ENCODE measurements around the gene CSRNP3. TPM values are rescaled to one million over a fixed set of nuclear protein-coding genes. Genes with fewer than 3 reads are reported as not detected.

The CSRNP3 gene
- polyA plus RNA-seq, 1 donor (not counting 4 experiments of a cell fraction or from before 2014, with no cell fraction given): 0.87 TPM

- H2AFZ ChIP-seq (ENCODE audit: control insufficient read depth, low read length): no peak overlapping the region
- H3K9me1 ChIP-seq (ENCODE audit: control insufficient read depth, extremely low read depth, insufficient read depth, low read length): no peaks in the 10 kb centered on the region
- no peaks in the 10 kb centered on the region for H3K9me3 ChIP-seq (ENCODE audit: control insufficient read depth, low read depth, low read length)
- no peaks in the 10 kb centered on the region for H3K79me2 ChIP-seq (ENCODE audit: control insufficient read depth, insufficient read depth, low read length)
- no peak overlapping the region for H3K4me3 ChIP-seq (ENCODE audit: control insufficient read depth in 2 of 3, extremely low read depth in 1 of 3, insufficient read depth in 2 of 3, low read depth in 1 of 3, low read length in 3 of 3)
- H3K4me1 ChIP-seq (ENCODE audit: control insufficient read depth, extremely low read depth, insufficient read depth, low read length): no peaks in the 10 kb centered on the region
- H3K36me3 ChIP-seq (ENCODE audit: control insufficient read depth in 2 of 2, extremely low read depth in 1 of 2, insufficient read depth in 2 of 2, low read length in 2 of 2): no peaks in the 10 kb centered on the region
- H3K9ac ChIP-seq (ENCODE audit: control insufficient read depth, extremely low read depth, insufficient read depth, low read length): no peak overlapping the region
- no peak overlapping the region for H3K27ac ChIP-seq (ENCODE audit: control insufficient read depth, insufficient read depth, low read length)
- FAIRE-seq: no peak
- no peaks in the 10 kb centered on the region for H3K27me3 ChIP-seq (ENCODE audit: control insufficient read depth, extremely low read depth, insufficient read depth, low read length)
- H4K20me1 ChIP-seq (ENCODE audit: control insufficient read depth, extremely low read depth, insufficient read depth, low read length): no peaks in the 10 kb centered on the region
- H3K4me2 ChIP-seq (ENCODE audit: control insufficient read depth, extremely low read depth, insufficient read depth, low read depth, low read length): no peak overlapping the region
- no peak for DNase-seq (ENCODE audit: low read depth, low spot score)
- no peak for TF ChIP-seq CTCF (optimal IDR thresholded peaks at IDR 0.05 in 1 of 3, IDR thresholded peaks at IDR 0.05 in 1 of 3, conservative IDR thresholded peaks at IDR 0.05 in 1 of 3; ENCODE audit: extremely low read depth in 1 of 3, insufficient read depth in 2 of 3, low read length in 3 of 3)
- no peak for TF ChIP-seq EZH2 (IDR thresholded peaks at IDR 0.05; ENCODE audit: low read length)
- dilution Hi-C loops (cut with MboI; ENCODE audit: extremely low pct_ligation_motif_present, low sequenced_read_pairs): no loop called here
These were observed 158.0 kb downstream of the CSRNP3 start for GRCh38 chr2:165627470-165627869.

GRCh38 chr2:165629776-165630175 is 160.3 kb downstream of the CSRNP3 start:
- Histone ChIP-seq H3K4me1 (ENCODE audit: control insufficient read depth, extremely low read depth, insufficient read depth, low read length) (no peaks in the 10 kb centered on the region), H3K4me3 (ENCODE audit: control insufficient read depth in 2 of 3, extremely low read depth in 1 of 3, insufficient read depth in 2 of 3, low read depth in 1 of 3, low read length in 3 of 3) (no peak overlapping the region), H3K27ac (ENCODE audit: control insufficient read depth, insufficient read depth, low read length) (no peak overlapping the region), H3K4me2 (ENCODE audit: control insufficient read depth, extremely low read depth, insufficient read depth, low read depth, low read length) (no peak overlapping the region), H4K20me1 (ENCODE audit: control insufficient read depth, extremely low read depth, insufficient read depth, low read length) (no peaks in the 10 kb centered on the region), H3K9me3 (ENCODE audit: control insufficient read depth, low read depth, low read length) (no peaks in the 10 kb centered on the region), H3K36me3 (ENCODE audit: control insufficient read depth in 2 of 2, extremely low read depth in 1 of 2, insufficient read depth in 2 of 2, low read length in 2 of 2) (no peaks in the 10 kb centered on the region), H3K9ac (ENCODE audit: control insufficient read depth, extremely low read depth, insufficient read depth, low read length) (no peak overlapping the region), H3K9me1 (ENCODE audit: control insufficient read depth, extremely low read depth, insufficient read depth, low read length) (no peaks in the 10 kb centered on the region), H2AFZ (ENCODE audit: control insufficient read depth, low read length) (no peak overlapping the region), H3K79me2 (ENCODE audit: control insufficient read depth, insufficient read depth, low read length) (no peaks in the 10 kb centered on the region), H3K27me3 (ENCODE audit: control insufficient read depth, extremely low read depth, insufficient read depth, low read length) (no peaks in the 10 kb centered on the region)
- TF ChIP-seq CTCF (optimal IDR thresholded peaks at IDR 0.05 in 1 of 3, IDR thresholded peaks at IDR 0.05 in 1 of 3, conservative IDR thresholded peaks at IDR 0.05 in 1 of 3; ENCODE audit: extremely low read depth in 1 of 3, insufficient read depth in 2 of 3, low read length in 3 of 3) (no peak), EZH2 (IDR thresholded peaks at IDR 0.05; ENCODE audit: low read length) (no peak)
- no peak for FAIRE-seq
- dilution Hi-C loops (cut with MboI; ENCODE audit: extremely low pct_ligation_motif_present, low sequenced_read_pairs): no loop called here
- no peak for DNase-seq (ENCODE audit: low read depth, low spot score)
